GM06990 (cell line): ENCODE results near the gene PARVB.

Source experiments
- DNase-seq: peaks from one replicate; pipeline ENCODE4 v3.0.0-alpha.2; 2011; ENCODE audit not compliant: insufficient read length; ENCODE audit errors: extremely low read depth
- H3K27me3 ChIP-seq: replicated peaks from 2 replicates; pipeline ENCODE4 v1.6.0; 2011; ENCODE audit warnings: low read length; ENCODE audit not compliant: control insufficient read depth, insufficient read depth
- H3K36me3 ChIP-seq: 2 replicates; pipeline ENCODE4 v1.5.1; 2011; ENCODE audit warnings: low read length; ENCODE audit not compliant: control insufficient read depth, insufficient read depth
- H3K4me3 ChIP-seq: replicated peaks from 2 replicates; pipeline ENCODE4 v1.5.1; 2011; ENCODE audit warnings: low read depth, mild to moderate bottlenecking, control low read depth, low read length
- TF ChIP-seq, protein P1 (sequence below): IDR thresholded peaks from 2 replicates; pipeline ENCODE4 v1.5.1; 2011; ENCODE audit warnings: low read length, control low read depth, mild to moderate bottlenecking, inconsistent platforms; ENCODE audit not compliant: insufficient read depth, poor library complexity, severe bottlenecking

PARVB gene

GRCh38 chr22:43980996-43981395, 43.1 kb upstream of the PARVB start:
- no peak for DNase-seq
- TF ChIP-seq, protein P1, sequence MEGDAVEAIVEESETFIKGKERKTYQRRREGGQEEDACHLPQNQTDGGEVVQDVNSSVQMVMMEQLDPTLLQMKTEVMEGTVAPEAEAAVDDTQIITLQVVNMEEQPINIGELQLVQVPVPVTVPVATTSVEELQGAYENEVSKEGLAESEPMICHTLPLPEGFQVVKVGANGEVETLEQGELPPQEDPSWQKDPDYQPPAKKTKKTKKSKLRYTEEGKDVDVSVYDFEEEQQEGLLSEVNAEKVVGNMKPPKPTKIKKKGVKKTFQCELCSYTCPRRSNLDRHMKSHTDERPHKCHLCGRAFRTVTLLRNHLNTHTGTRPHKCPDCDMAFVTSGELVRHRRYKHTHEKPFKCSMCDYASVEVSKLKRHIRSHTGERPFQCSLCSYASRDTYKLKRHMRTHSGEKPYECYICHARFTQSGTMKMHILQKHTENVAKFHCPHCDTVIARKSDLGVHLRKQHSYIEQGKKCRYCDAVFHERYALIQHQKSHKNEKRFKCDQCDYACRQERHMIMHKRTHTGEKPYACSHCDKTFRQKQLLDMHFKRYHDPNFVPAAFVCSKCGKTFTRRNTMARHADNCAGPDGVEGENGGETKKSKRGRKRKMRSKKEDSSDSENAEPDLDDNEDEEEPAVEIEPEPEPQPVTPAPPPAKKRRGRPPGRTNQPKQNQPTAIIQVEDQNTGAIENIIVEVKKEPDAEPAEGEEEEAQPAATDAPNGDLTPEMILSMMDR: no peak
- Histone ChIP-seq H3K4me3 (no peak overlapping the region), H3K36me3 (peaks cover 34% of the 10 kb centered on the region), H3K27me3 (no peaks in the 10 kb centered on the region)

GRCh38 chr22:43983808-43984207, 40.3 kb upstream of the PARVB start:
- DNase-seq: no peak
- TF ChIP-seq, protein P1: no peak
- Histone ChIP-seq H3K27me3 (no peaks in the 10 kb centered on the region), H3K36me3 (peaks cover 23% of the 10 kb centered on the region), H3K4me3 (no peak overlapping the region)

DNA sequence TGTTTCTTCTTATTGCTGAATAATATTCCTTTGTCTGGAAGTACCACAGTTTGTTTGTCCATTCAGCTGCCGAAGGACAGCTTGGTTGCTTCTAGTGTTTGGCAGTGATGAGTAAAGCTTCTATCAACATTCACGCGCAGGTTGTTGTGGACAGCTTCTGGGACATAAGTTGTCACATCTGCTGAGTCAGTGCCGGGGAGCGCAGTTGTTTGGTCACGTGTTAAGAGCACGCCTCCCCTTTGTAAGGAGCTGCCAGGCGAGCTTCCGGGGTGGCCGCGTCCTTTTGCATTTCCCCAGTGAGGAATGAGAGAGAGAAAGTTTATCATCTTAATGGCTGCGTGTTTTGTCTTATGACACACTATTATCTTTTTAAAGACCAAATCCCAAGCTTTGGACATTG, 38.6 kb upstream of the PARVB start:
- Histone ChIP-seq H3K27me3 (no peaks in the 10 kb centered on the region), H3K4me3 (no peak overlapping the region), H3K36me3 (peaks cover 21% of the 10 kb centered on the region)
- DNase-seq: no peak
- TF ChIP-seq, protein P1: no peak

DNA sequence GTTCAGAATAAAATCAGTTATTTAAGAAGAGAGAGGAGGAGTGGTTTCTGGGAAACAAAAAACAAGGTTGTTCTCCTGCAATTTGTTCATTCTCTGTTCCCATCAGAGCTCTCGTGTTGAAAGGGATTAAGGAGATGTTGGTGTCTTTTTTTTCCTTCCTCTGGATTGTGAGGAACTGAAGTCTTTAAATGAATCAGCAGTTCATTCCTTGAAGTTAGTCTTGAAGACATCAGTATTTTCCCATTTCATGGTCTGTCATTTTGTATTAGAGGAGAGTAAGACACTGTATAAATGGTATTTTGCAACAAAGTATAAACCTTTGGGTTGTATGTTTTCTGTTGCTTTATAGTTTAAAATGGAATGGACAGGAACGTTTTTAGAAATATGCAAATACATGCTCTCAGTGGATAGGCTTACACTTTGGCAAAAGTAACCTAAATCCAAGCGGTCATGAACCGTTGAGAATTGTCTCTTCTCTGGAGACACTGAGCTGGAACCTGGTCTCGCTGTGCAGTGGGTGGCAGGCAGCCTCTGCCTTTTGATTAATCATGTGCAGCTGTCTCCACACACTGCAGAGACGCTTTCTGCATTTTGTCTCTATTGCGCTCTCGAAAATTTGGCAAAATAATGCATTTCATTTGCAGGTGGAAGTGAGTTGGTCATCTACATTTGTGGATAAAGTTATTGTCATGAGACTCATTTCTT, 35.8 kb upstream of the PARVB start:
- peaks cover 26% of the 10 kb centered on the region for H3K36me3 ChIP-seq

GRCh38 chr22:43988960-43989359, 35.1 kb upstream of the PARVB start:
- H3K36me3 ChIP-seq: peaks cover 23% of the 10 kb centered on the region
- TF ChIP-seq, protein P1: no peak
- H3K27me3 ChIP-seq: no peaks in the 10 kb centered on the region
- no peak overlapping the region for H3K4me3 ChIP-seq
- DNase-seq: no peak

More for the DNA sequence above, 35.8 kb upstream of the PARVB start:
- H3K4me3 ChIP-seq: no peak overlapping the region
- TF ChIP-seq, protein P1: no peak
- H3K27me3 ChIP-seq: no peaks in the 10 kb centered on the region
- no peak for DNase-seq
